Liver (tissue), 3 donors: ENCODE data around the gene ELL2.

Experiments used
- CTCF ChIP-seq: fragments of 150-350 bp; IDR thresholded peaks from 2 replicates; pipeline ENCODE4 v1.5.1; 2017; ENCODE audit warnings: improper control_type of control experiment, low read depth, low read length; ENCODE audit not compliant: missing input control
- FOXA2 ChIP-seq: IDR thresholded peaks from 2 replicates; pipeline ENCODE4 v1.6.1; 2016; ENCODE audit warnings: antibody characterized with exemption
- HNF4A ChIP-seq, 2 donors: conservative IDR thresholded peaks; 2 replicates each; pipeline ENCODE4 v1.6.1; 2016; ENCODE audit warnings: antibody characterized with exemption in 2 of 2, mild to moderate bottlenecking in 2 of 2
- JUND ChIP-seq, 2 donors: IDR thresholded peaks; 2 replicates each; pipeline ENCODE4 v1.6.1; 2016; ENCODE audit warnings: antibody characterized with exemption in 2 of 2
- RAD21 ChIP-seq, 2 donors: IDR thresholded peaks; 2 replicates each; pipeline ENCODE4 v1.6.1; 2016; ENCODE audit warnings: antibody characterized with exemption in 2 of 2, mild to moderate bottlenecking in 2 of 2
- SP1 ChIP-seq: IDR thresholded peaks from 2 replicates; pipeline ENCODE4 v1.6.1; 2018; ENCODE audit warnings: antibody characterized with exemption, mild to moderate bottlenecking
- TAF1 ChIP-seq: conservative IDR thresholded peaks from 2 replicates; pipeline ENCODE4 v1.6.1; 2016; ENCODE audit warnings: antibody characterized with exemption, mild to moderate bottlenecking
- ZBTB33 ChIP-seq: IDR thresholded peaks from 2 replicates; pipeline ENCODE4 v1.6.1; 2016; ENCODE audit warnings: antibody characterized with exemption
- TF ChIP-seq, protein P1 (sequence below): IDR thresholded peaks from 2 replicates; pipeline ENCODE4 v1.6.1; 2016; ENCODE audit warnings: antibody characterized with exemption, mild to moderate bottlenecking
- TF ChIP-seq, protein P2 (sequence below): IDR thresholded peaks from 2 replicates; pipeline ENCODE4 v1.6.1; 2016; ENCODE audit warnings: antibody characterized with exemption
- TF ChIP-seq, protein P3 (sequence below): IDR thresholded peaks from 2 replicates; pipeline ENCODE4 v1.6.1; 2016; ENCODE audit warnings: antibody characterized with exemption
- donor health status: healthy.
- donor health status: healthy.

DNA sequence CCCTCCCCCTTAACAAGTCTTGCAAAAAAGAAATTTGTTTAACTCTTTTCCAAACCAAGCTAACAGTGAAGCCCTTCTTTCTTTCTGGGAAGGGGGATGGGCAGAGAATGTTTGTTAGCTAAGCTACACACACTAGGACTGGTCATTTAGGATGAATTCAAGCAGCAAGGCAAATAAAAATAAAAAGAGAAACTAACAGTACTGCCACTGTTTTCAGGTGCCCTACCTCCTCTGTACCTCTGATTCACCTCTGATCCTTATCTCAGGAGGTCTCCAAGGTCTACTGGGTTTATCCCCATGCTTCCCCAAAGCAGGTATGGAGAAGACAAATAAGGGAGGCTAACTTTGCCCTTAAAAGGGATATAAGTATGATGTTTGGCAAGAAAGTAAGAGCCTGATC is 52.9 kb downstream of the ELL2 start:
- no peak for TF ChIP-seq CTCF
- TF ChIP-seq SP1, result no peak
- TF ChIP-seq, protein P1, sequence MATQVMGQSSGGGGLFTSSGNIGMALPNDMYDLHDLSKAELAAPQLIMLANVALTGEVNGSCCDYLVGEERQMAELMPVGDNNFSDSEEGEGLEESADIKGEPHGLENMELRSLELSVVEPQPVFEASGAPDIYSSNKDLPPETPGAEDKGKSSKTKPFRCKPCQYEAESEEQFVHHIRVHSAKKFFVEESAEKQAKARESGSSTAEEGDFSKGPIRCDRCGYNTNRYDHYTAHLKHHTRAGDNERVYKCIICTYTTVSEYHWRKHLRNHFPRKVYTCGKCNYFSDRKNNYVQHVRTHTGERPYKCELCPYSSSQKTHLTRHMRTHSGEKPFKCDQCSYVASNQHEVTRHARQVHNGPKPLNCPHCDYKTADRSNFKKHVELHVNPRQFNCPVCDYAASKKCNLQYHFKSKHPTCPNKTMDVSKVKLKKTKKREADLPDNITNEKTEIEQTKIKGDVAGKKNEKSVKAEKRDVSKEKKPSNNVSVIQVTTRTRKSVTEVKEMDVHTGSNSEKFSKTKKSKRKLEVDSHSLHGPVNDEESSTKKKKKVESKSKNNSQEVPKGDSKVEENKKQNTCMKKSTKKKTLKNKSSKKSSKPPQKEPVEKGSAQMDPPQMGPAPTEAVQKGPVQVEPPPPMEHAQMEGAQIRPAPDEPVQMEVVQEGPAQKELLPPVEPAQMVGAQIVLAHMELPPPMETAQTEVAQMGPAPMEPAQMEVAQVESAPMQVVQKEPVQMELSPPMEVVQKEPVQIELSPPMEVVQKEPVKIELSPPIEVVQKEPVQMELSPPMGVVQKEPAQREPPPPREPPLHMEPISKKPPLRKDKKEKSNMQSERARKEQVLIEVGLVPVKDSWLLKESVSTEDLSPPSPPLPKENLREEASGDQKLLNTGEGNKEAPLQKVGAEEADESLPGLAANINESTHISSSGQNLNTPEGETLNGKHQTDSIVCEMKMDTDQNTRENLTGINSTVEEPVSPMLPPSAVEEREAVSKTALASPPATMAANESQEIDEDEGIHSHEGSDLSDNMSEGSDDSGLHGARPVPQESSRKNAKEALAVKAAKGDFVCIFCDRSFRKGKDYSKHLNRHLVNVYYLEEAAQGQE, result no peak
- TF ChIP-seq, protein P2, sequence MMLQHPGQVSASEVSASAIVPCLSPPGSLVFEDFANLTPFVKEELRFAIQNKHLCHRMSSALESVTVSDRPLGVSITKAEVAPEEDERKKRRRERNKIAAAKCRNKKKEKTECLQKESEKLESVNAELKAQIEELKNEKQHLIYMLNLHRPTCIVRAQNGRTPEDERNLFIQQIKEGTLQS, result no peak
- no peak for TF ChIP-seq TAF1
- TF ChIP-seq FOXA2, result no peak
- TF ChIP-seq, protein P3, sequence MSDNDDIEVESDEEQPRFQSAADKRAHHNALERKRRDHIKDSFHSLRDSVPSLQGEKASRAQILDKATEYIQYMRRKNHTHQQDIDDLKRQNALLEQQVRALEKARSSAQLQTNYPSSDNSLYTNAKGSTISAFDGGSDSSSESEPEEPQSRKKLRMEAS, result no peak
- TF ChIP-seq HNF4A (conservative IDR thresholded peaks at IDR 0.05), result no peak
- no peak for TF ChIP-seq ZBTB33
- no peak for TF ChIP-seq RAD21 (IDR thresholded peaks at IDR 0.05)
- no peak for TF ChIP-seq JUND (IDR thresholded peaks at IDR 0.05)
